Prostate gland (tissue), 2 donors: ENCODE measurements around the gene ASGR2.
"Not testable (repeated sequence)": the region's sequence is repeated elsewhere in the genome, so short reads cannot be mapped to it uniquely, and the experiment has no call there.

Experiments used
- CTCF ChIP-seq, 4 experiments: fragments of 200-600 bp in 2 of 4; fragments of 450-650 bp in 2 of 4; sonication (generic) in 2 of 4; IDR thresholded peaks; 1 replicate in 3 of 4; 2 replicates in 1 of 4; pipeline ENCODE4 v1.5.1; 2016 to 2019; ENCODE audit warnings: antibody characterized with exemption in 4 of 4, mild to moderate bottlenecking in 2 of 4, moderate library complexity in 2 of 4
- POLR2AphosphoS5 ChIP-seq: sonication (generic); formaldehyde crosslinking; IDR thresholded peaks from one replicate; pipeline ENCODE4 v1.6.1; 2017; ENCODE audit warnings: antibody characterized with exemption

GRCh38 chr17:7120635-7121034 is 6.0 kb upstream of the ASGR2 start:
- TF ChIP-seq CTCF (IDR thresholded peaks at IDR 0.05); POLR2AphosphoS5: not testable (repeated sequence)
